NCI-H460 (cell line): ENCODE results near the gene ACRBP. TPM values are rescaled to one million over a fixed set of nuclear protein-coding genes. Genes with fewer than 3 reads are reported as not detected.

Experiments
- DNase-seq: peaks from one replicate; pipeline ENCODE4 v3.0.0-alpha.2; 2016; ENCODE audit warnings: low read depth; ENCODE audit errors: extremely low read depth
- total RNA-seq: library from RNA; depleted of rRNA; stranded (reverse); fragments of >200 nt; shearing (Covaris generic); gene quantifications from 2 replicates; pipeline ENCODE4 v1.2.3, GENCODE V29; 2014

ACRBP gene
- total RNA-seq, 1 experiment from 2014 or later, result 0.40 TPM

DNA sequence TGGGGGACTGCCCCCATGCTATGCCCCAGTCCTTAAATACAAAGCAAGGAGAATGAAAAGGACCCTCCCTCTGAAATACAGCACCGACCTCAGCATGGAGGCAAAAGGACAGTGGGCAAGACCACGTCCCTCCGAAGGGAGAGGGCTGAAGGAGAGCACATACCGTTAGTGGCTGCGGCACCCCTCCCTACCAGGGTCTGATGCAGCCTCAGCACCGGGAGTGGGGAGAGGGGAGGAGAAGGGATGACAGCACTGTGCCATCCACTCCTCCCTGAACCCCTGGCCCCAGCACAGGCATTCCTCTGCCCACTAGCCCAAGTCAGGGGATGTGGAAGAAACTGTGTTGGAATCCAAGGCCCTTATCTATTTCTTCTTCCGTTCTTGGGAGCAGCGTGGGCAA lies 3.6 kb upstream of the ACRBP start:
- DNase-seq, result no peak

DNA sequence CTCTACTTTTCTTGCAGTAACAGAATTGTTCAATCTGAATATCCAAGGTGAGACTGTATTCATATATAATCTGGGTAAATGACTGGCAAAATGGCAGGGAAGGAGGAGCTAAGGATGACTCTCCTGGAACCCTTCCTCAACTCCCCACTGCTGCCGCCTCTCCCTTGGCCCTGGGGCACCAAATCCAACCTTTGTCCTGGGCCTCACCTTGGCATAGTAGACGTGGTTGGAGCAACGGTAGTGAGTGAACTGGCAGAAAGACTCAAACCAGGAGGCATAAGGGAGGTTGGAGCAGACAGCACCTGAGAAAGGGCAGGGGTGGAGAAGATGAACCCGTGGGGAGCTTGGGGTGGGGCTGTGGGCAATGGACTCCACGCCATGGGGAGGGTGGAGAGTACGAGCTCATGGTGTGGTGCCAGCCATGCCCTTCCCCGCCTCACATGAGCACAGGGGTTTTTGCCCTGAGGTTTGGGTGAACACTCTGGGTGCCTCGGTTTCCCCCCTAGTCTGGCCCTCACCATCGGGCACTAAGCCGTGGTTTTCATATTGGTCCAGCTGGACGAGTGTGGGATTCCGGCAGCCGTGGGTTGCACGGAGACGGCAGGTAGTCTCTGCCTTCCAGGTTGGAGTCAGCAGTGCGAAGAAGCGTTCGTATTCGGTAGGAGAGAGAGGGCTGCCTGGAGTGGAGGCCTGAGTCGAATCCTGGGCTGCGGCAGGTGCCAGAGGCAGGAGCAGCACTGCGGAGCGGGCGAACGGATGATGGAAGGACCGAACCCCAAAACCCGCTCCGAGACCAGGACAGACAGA lies 753 bp downstream of the ACRBP start:
- no peak for DNase-seq

DNA sequence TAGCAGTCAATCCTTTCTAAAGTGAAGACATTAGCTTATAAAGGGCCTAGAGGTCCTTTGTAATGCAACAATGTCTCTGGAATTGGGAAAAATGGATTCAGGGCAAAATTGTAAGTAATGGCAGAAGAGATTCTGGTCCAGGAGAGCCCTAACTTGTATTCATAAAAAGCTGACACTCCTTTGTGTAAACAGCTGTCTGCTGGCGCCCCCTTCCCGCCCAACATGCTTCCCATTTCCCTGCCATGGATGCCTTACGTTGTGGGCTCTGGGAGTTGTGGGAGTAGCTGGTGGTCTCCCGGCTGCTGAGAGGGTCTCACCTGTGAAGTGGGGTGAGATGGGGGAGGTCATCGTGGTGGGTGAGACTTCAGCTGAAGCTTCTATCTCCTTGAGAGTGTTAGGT lies 2.3 kb downstream of the ACRBP start:
- DNase-seq, result no peak

DNA sequence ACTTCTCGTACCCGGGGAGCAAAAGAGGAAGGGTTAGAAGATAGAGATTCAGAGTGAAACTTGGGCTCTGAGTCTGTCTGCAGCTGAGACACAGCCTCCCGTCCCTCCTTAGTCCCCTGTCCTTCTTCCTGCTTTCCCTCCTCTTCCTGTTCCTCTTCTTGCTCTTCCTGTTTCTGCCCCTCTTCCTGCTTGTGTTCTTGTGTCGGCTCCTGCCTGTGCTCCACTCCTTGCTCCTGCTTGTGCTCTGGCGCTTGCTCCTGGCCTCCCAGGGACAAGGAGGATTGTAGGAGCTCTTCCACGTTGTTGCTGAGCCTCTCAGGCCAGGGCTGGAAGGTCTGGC lies 3.0 kb downstream of the ACRBP start:
- no peak for DNase-seq

DNA sequence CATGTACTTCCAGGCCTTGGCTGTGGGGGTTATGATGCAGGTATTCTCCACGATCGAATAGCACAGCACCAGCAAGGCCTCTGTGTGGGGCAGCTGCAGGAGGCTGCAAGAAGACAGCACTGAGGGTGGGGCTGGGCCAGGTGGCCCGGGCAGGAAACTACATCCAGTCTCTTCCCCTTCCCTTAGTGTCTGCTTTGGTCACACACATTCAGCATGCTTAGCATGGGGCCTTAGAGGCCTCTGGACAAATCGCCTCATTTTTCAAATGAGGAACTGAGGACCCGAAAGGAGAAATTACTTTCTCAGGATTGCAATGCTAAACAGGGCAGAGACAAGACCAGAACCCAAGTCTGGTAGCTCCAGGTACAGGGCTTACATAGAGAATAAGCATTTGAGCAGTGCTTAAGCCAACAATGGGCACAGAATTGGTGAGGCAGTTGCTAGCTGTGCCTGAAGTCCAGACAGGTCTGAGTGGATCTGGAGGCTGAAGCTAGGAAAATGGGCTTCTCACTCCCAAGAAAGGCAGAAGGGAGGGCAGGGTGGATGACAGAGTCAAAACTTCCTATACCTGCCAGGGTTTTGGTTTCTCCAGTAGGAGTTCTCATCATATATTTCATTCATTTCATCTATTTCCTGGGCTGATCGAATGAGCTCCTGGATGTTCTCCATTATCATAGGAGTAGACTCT lies 3.5 kb downstream of the ACRBP start:
- no peak for DNase-seq

DNA sequence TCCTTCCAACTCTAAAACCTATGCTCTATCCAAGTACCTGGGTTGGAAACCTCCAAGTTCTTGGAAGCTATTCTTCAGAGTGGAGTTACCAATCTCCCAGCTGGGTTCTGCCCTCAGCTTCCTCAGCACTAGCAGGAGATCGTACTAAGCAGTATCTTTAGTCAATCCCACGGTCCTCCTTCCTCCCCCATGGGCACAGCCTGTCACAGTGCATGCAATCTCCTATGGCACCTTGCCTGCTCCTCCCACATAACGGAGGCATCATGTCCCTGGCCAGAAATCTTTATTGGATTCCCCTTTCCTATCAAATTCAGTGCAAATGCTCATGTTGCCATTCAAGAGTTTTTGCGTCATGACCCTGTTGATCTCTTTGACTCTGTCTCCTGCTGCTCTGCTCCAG lies 6.1 kb downstream of the ACRBP start:
- no peak for DNase-seq

DNA sequence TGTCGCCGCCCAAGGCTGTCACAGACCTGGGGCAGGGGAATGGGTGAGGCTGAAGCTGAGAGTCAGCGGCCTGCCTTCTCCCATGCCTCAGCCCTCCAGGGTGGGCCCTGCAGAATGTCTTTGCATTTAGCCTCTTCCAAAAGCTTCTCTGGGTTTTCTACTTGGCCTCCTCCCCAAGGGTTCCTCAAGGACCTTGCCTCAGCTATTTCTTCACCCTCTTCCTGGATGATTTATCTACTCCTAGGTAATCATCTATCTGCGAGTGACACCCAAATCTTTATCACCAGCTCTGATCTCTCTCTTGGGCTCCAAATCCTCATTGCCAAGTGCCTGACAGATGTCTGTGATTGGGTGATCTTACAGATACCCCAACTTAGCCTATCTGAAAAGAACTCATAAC lies 6.7 kb downstream of the ACRBP start:
- DNase-seq, result no peak

DNA sequence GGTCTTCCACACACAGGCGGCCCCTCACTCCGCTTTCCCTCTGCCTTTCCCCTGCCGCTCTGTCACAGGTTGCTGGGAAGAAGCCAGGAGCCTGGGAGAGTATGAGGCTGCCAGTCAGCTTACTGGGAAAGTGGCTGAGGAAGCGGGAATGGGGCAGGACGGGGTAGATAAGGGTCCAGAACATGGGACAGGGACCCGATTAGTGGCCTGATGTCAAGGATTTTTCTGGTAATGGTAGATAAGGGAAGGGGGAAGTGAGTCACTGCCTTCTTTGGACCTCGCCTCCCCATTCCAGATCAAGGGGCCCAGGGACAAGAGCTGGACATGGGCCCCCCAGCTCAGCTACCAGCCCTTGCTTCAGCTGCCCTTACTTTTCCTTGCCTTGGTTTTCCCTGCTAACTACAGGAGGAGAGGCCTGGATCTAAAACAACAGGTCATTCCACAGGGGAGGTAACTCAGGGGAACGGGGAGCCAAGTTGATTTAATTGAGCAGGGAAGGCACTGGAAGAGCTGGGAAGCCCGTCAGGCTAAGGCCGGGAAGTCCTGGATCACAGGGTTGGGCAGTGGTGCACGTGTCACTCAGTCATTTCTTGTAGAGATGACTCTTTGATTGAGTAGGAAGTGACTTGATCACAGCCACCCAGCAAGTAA lies 8.0 kb downstream of the ACRBP start:
- DNase-seq, result no peak

DNA sequence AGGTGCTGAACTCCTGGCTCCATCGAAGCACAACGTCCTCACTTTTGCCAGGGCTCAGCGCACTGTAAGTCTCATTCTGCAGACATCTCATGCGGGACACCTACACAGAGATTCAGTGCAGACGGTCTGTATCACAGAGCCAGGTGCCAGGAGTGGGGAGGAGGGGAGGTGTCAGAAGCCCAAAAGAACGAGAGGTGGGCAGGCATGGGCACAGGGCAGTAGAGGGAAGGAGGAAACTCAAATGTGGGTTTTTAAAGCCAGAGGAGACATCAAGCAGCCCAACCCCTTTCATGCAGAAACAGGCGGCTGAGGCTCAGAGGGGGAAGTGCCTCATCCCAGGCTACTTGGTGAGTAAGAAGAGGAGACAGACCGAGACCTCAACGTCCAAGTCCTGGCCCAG lies 8.9 kb downstream of the ACRBP start:
- no peak for DNase-seq

DNA sequence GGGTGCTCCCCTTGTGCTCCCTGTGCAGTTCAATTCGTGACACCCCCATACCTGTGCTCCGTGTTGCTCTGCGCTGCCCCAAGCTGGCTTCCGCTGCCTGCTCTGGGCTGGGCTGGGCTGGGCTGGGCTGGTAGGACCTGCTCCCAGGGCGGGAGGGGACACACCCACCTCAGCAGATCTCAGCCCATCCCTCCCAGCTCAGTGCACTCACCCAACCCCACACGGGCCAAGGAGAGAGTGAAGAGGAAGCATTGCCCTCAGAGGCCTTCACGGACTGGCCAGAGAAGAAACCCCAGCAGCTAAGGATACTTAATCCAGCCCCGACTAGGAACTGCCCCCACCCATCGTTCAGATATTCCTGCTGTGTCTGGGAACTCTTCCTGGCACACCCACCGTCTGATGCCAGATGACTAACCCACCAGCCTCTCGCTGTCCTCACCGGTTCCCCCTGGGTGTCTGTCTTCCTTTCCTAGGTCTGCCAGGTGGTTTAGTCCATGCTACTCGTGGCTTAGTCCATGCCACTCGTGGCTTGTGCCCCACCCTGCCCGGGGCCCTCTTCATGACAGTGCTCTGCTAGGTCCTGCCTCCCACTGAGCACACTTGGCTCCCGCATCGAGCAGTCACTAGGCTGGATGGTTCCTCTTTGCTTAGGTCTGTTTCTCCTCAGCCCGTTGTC lies 11.2 kb downstream of the ACRBP start, which contains the start of gene LPAR5:
LPAR5 (minus strand) TSS at position 104 of the 676 bp plus-strand sequence. CDS start 14,711 bp downstream, outside the sequence.
- no peak for DNase-seq

DNA sequence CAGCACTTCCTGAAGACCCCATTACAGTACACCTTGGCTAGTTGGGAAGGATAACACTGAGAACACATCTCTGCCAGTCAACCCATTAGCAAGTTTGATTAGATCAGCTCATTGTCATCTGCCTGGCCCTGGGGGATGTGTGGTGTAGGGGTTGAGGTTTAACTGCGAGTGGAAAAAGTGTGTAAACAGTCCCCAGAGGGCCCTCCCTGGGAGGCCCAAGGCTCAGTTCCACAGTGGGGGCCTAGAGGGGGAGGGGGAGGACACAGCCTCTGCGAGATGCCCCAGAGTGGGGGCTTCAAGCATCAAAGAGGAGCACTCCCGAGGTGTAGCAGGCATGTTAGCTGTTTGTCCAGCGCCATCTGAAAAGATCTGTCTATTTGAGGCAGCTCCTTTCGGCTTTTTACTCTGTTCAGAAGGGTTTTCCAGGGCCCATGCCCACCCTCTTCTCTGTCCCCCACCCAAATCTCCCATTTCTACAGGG lies 11.8 kb downstream of the ACRBP start:
- no peak for DNase-seq

DNA sequence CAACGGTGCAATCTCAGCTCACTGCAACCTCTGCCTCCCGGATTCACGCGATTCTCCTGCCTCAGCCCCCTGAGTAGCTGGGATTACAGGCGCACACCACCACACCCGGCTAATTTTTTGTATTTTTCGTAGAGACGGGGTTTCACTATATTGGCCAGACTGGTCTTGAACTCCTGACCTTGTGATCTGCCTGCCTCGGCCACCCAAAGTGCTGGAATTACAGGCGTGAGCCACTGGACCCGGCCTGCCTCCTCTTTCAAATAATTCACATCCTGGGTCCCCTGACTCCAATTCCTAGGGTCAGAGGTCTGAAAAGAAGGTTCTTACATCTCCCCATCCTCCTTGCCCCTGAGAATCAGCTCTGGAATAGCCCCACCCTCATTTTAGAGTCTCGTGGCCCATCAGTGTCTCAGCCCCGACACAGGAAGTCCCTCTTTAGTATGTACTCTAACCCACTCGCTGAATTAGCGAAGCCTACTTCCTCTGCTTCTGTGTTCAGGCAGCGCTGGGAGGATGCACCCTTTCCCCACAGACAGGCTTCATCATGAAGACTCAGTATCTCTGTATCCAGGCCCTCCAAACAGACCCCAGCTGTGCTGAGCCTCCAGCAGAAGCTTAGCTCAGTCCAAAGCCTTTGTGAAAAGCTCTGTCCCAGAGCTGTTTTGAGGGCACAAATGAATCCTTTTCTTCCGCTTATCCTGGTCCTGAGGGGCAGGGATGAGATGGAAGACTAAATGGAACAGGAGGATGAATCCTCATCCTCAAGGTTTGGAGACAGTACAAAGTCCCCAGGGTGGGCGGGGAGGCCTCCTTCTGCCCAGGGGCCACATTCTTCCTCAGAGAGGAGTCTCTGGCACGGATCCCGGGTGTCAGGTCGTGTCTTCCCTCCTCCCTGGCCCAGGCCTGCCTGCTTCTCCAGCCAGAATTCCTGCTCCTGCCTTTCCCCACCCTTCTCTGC lies 14.9 kb downstream of the ACRBP start:
- DNase-seq, result no peak

DNA sequence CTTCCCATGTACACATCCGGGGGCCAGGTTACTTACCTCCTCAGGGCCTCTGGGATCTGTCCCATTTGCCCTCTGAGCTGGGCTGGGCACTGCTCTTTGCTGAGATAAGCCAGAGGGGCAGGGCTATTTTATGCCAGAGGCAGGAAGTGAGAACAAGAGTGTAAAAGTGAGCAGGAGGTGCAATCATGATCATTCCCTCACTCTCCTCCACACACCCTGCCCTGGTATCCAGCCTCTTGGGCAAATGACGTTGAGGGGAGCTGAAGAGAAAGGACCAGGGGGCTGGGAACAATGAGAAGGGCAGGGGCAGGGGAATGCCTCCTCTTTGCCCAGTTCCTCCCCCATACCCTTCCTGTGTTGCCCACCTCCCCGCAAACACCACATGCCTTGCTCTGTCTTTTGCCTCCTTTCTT lies 15.7 kb downstream of the ACRBP start:
- DNase-seq, result no peak

DNA sequence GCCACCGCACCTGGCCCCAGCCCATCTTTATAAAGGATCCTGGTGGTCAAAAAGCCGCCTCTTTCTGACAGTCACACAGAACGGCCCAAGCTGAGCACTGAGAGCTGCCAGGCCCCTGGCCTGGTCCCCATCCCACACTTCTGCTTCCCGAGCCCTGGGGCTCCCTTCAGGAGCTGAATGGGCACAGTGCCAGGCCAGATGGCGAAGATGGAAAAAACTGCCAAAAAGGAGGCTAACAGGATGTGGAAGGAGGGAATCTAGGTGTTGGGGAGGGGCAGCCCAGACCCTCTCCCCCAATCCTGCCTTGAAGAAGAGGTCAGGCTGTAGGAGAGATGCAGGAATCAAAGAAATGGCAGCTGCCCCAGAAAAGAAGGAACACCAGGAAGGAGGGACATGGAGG lies 16.5 kb downstream of the ACRBP start:
- DNase-seq, result no peak

DNA sequence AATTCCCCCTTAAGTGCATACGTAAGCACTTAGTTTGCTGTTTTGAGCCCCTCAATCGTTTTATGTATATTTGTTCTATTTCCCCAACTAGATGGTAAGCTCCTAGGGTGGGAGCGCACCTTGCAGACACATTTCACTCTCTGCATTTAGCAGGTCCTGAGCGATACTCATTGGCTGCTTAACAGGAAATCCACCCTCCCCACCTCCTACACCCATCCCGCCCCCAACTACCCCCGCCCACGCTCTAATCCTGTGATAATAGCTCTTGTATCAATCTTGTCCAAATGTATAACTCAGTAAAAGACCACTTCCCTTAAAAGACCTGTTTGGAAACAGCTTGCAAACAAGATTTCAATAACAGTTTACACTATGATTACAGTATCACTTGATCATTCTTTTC lies 19.6 kb downstream of the ACRBP start:
- no peak for DNase-seq

DNA sequence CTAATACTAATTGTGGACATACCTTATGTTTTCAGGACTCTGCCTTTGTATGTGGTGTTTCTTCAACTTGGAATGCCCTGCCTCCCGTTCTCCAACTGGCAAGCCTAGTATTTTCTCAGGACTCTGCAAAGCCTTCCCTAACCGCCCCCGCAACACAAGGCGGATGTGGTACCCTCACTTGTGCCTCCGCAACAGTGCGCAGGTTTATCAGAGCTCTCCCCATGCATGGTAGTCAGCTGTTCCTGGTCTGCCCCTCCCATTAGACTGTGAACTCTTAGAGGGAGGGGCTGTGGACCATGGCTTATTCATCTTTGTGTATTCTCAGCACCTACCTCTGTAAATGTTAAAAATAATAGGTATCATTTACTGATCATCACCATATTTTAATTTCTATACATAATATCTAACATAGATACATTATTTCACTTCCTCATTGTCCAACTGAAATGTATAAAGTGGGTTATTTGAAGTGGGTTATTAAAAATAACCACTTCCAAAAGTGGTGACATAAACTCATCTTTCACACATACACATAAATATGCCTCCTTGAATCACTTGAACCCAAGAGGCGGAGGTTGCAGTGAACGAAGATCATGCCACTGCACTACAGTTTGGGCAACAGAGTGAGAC lies 20.5 kb downstream of the ACRBP start:
- DNase-seq, result no peak

DNA sequence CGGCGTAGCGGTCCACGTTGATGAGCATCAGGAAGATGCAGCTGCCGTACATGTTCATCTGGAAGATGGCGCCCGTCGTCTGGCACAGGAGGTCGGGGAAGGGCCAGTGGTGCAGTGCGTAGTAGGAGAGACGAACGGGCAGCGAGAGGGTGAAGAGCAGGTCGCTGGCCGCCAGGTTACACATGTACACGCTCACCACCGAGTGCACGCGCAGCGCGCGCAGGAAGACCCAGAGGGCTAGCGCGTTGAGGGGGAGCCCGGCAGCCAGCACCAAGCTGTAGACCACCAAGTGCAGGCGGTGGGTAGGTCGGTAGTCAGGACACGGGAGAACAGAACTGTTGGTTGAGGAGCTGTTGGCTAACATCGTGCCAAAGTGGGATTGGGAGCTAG lies 26.4 kb downstream of the ACRBP start:
- DNase-seq, result no peak

DNA sequence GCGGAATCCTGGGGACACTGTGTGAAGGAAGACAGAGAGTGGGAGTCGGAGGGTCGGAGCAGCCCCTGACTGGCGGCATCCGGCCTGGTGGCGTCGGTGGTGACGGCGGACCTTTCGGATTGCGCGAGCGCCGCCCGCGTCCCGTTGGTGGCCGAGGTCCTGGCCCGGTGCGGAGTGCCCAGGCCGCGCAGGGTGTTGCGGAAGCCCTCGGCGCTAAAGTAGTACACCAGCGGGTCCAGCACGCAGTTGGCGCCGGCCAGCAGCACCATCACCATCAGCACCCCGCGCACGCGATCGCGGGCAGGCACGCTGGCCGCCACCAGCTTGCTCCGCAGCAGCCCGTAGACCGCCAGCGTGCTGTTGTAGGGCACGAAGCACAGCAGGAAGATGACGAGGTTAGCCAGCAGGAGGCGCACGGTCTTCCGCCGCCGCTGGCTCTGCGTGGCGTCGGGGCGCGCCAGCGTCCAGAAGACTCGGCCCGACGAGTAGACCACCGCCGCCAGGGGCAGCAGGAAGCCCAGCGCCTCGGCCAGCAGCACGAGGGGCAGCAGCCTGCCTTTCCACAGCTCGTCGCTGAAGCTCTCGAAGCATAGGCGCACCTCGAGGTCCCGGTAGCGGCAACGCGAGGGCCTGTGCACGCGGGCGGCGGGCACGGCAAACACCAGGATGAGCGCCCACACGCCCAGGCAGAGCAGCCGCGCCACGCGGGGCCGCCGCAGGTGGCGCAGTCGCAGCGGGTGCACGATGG lies 26.9 kb downstream of the ACRBP start:
- DNase-seq, result no peak
